Measurements from ENCODE around the gene KPNA4. TPM values are rescaled to one million over a fixed set of nuclear protein-coding genes. Genes with fewer than 3 reads are reported as not detected.

KPNA4 gene
- total RNA-seq, 1 donor from 2014 or later, result 40.1 TPM

DNA sequence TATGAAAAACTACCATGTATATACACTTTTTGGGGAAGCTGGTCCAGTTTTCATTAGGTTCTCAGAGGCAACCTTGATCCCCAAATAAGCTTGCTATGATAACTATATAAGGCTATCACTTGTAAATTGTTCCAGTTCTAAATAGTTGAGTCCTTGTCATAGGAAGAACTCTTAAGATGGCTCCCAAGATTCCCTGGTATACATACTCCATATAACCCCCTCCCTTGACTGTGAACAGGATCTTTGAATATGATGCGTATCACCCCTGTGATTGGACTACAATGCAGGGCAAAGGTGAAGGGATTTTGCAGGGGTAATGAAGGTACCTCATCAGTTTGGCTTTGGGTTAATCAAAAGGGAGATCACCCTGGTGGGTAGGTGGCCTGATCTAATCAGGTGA is 67.2 kb downstream of the KPNA4 start:
- no peak for DNase-seq (ENCODE audit: low read depth)

DNA sequence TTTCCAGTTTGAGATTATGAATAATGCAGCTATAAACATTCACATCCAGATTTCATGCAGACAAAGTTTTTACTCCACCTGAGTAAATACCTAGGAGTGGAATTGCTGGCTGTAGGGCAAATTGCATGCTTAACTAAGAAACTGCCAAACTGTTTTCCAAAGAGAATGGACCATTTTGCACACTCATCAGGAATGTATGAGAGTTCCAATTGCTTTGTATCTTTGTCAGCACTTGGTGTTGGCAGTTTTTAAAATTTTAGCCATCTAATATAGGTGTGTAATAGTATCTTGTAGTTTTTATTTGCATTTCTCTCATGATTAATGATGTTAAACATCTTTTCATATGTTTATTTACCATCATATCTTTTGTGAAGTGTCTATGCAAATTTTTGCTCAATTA is 75.2 kb downstream of the KPNA4 start:
- no peak for DNase-seq (ENCODE audit: low read depth)

DNA sequence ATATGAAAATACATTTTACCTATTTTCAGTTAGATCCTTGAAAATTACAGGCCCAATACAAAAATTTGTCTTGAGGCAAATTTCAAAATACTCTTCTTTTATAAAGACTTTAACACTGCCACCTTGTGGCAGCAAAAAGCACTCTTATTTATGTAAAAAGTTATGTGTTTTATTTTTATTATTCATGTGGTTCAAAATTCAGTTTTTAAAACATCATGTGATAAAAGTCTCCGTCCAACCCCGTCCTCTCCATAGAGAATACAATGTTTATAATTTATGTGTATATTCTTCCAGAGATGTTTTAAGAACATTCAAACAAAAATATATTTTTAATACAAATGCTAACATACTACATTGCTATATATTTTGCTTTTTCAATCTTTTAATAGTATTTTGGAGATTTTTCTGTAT is 78.9 kb downstream of the KPNA4 start:
- DNase-seq (ENCODE audit: low read depth), result peak; percentile 55

DNA sequence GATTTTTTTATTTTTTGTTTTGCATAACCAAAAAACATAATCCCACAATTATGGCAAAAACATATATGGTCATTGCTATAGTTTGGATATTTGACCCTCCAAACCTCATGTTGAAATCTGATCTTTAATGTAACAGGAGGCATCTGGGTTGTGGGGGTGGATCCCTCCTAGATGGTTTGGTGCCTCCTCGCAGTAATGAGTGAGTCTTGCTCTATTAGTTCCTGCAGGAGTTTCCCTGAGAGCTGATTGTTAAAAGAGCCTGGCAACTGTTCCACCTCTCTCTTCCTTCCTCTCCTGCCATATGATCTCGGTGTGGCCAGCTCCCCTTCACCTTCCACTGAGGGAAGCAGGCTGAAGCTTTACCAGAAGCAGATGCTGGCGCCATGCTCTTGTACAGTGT is 82.6 kb downstream of the KPNA4 start:
- DNase-seq (ENCODE audit: low read depth), result no peak

GRCh38 chr3:160481856-160482255 is 83.5 kb downstream of the KPNA4 start:
- no peak for DNase-seq (ENCODE audit: low read depth)

GRCh38 chr3:160480931-160481330 is 84.4 kb downstream of the KPNA4 start:
- DNase-seq (ENCODE audit: low read depth), result no peak

DNA sequence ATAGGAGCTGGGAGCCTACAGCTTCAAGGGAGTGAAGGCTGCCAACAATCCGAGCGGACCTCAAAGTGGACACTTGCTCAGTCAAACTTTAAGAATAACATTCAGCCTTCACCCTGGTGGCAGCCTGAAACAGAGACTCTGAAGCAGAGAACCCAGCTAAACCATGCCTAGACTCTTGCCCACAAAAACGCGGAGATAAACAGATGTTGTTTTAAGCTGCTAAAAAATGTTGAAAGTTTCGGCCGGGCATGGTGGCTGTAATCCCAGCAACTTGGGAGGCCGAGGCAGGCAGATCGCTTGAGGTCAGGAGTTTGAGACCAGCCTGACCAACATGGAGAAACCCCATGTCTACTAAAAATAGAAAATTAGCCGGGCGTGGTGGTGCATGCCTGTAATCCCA is 86.0 kb downstream of the KPNA4 start:
- DNase-seq (ENCODE audit: low read depth), result no peak

DNA sequence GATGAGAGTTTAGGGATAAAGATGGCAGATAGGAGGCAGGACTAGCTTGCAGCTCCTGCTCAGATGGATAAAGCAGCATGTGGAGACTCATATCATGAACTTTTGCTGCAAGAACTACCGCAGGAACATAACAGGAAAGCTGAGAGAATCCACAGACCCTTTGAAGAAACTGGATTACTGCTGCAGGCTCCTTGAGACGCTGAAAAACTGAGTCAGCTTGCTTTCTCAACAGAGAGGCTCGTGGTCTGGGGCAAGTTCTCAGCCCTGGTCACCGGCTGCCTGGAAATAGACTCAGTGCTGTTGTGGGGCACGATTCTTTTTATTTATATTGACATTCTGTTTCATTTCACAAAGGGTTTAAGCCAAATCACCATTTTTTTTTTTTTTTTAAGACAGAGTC is 87.0 kb downstream of the KPNA4 start:
- DNase-seq (ENCODE audit: low read depth), result no peak

GRCh38 chr3:160477750-160478149 is 87.6 kb downstream of the KPNA4 start:
- no peak for DNase-seq (ENCODE audit: low read depth)

DNA sequence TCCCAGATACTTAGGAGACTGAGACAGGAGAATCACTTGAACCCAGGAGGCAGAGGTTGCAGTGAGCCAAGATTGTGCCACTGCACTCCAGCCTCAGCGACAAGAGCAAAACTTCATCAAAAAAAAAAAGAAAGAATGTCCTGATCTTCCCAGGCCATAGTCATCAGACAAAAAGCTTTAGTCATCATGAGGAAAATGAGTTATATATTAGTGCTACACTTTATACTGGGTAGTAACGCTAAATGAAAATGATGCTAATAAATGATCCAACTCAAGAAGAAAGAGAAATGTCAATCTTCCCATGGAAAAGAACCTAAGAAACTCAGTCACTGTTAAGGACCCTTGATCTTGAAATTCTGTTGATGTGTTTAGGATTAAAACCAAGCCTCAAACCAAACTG is 89.5 kb downstream of the KPNA4 start:
- no peak for DNase-seq (ENCODE audit: low read depth)

- no peak for DNase-seq (ENCODE audit: low read depth)
Observed at GRCh38 chr3:160475153-160475552, 90.2 kb downstream of the KPNA4 start.

DNA sequence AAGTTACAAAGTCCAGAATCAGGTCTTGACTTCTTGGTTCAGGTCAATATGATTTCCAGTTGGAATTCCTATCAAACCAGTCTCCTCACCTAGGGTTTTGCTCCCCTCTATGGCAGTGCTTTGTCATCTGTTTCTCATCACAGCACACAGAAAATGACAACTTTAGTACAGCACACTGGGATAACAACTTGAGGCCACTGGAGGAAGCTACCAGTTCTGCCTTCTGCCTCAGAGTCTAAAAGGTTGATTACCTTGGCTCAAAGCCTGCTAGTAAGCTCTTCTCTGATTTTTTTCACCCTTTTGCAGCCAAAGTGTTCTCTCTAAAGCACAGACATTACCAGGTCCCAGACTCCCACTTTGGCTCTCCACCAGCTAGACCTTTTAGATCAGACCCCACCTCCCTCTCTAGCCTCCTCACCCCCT is 90.9 kb downstream of the KPNA4 start:
- no peak for DNase-seq (ENCODE audit: low read depth)

GRCh38 chr3:160473978-160474377 is 91.4 kb downstream of the KPNA4 start:
- DNase-seq (ENCODE audit: low read depth), result no peak

- peak; percentile 95 for DNase-seq (ENCODE audit: low read depth)
Observed at GRCh38 chr3:160473221-160473620, 92.2 kb downstream of the KPNA4 start.

- DNase-seq (ENCODE audit: low read depth), result no peak
Observed at GRCh38 chr3:160472344-160472743, 93.0 kb downstream of the KPNA4 start.

DNA sequence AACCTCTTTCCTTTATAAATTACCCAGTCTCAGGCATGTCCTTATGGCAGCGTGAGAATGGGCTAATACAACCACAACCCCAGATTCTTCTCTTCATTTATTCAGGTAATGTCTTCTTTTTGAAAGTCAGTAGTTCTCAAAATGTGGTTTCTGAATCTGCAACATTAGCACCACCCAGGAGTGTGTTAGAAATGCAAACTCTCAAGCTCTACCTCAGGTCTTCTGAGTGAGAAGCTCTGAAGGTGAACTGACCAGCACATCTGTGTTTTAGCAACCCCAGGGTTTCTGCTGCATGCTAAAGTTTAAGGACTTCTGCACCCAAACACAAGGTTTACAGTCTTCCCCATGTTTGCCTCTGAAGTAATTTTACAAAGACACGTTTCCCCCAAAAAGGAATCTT is 93.5 kb downstream of the KPNA4 start:
- no peak for DNase-seq (ENCODE audit: low read depth)

DNA sequence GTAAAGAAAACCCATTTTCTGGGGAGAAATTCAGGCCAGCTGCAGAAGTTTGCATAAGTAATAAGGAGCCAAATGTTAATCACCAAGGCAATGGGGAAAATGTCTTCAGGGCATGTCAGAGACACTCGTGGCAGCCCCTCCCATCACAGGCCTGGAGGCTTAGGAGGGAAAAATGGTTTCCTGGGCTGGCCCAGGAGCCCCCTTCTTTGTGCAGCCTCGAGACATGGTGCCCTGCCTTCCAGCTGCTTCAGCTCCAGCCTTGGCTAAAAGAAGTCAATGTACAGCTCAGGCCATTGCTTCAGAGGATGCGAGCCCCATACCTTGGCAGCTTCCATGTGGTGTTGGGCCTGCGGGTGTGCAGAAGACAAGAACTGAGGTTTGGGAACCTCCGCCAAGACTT is 95.2 kb downstream of the KPNA4 start:
- no peak for DNase-seq (ENCODE audit: low read depth)

GRCh38 chr3:160464971-160465370 is 100.4 kb downstream of the KPNA4 start:
- no peak for DNase-seq (ENCODE audit: low read depth)

- DNase-seq (ENCODE audit: low read depth), result no peak
Observed at GRCh38 chr3:160464321-160464720, 101.0 kb downstream of the KPNA4 start.

DNA sequence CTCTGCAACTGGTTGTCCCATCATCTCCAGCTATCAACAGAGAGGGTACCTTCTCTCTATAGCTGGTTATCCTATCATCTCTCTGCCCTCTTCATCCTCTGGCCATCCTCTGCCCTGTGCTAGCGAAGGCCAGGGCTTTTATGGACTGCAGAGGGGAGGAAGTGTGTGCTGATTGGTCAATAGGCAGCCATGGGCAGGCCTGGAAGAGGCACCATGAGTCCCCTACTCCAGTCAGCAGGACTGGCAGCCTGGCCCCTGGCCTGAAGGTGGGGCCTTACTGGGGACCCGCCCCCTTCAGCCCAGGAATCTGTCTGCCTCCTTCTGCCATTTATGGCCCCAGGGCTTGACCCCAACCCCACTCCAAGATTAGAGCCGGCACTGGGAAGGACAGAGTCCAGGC is 105.3 kb downstream of the KPNA4 start:
- DNase-seq (ENCODE audit: low read depth), result no peak

GRCh38 chr3:160459450-160459970 is 105.9 kb downstream of the KPNA4 start:
- no peak for DNase-seq (ENCODE audit: low read depth)

- DNase-seq (ENCODE audit: low read depth), result no peak
Observed at GRCh38 chr3:160458151-160458550, 107.2 kb downstream of the KPNA4 start.

- DNase-seq (ENCODE audit: low read depth), result no peak
Observed at GRCh38 chr3:160455846-160456245, 109.5 kb downstream of the KPNA4 start.

- DNase-seq (ENCODE audit: low read depth), result no peak
Observed at GRCh38 chr3:160454995-160455394, 110.4 kb downstream of the KPNA4 start.

Measured in myocyte (in vitro differentiated cells).